ENCODE results near the gene PPP1R9A. TPM values are rescaled to one million over a fixed set of nuclear protein-coding genes. Genes with fewer than 3 reads are reported as not detected.

Gene PPP1R9A
- total and polyA plus RNA-seq, 12 donors = 1.4 to 41.9 (median 29.1) TPM

- WGBS, 2 donors = 64 to 68% methylated on average over 2 of the region's 2 CpGs
- Histone ChIP-seq H3K36me3 (no peaks in the 10 kb centered on the region), H3K4me1 (peaks cover 0 to 7% (median 0%) of the 10 kb centered on the region in 9 donors), H3K27ac (no peak overlapping the region), H3K4me3 (no peak overlapping the region), H3K27me3 (no peaks in the 10 kb centered on the region), H3K9me3 (no peaks in the 10 kb centered on the region)
- TF ChIP-seq CTCF (IDR thresholded peaks at IDR 0.05) = no peak
- DNase-seq (no peak), ATAC-seq (no peak)
- intact Hi-C loops (cut with DNase I) = no loop called here
These were observed 145.2 kb downstream of the PPP1R9A start for GRCh38 chr7:95052566-95053094.

- Histone ChIP-seq H3K4me1 (peaks cover 0 to 6% (median 0%) of the 10 kb centered on the region in 9 donors), H3K9me3 (no peaks in the 10 kb centered on the region), H3K27ac (no peak overlapping the region), H3K36me3 (no peaks in the 10 kb centered on the region), H3K27me3 (no peaks in the 10 kb centered on the region), H3K4me3 (no peak overlapping the region)
- intact Hi-C loops (cut with DNase I) = no loop called here
- WGBS, 2 donors = 98 to 100% methylated on average over 2 of the region's 2 CpGs
- ATAC-seq = no peak
- no peak for DNase-seq
- no peak for TF ChIP-seq CTCF (IDR thresholded peaks at IDR 0.05)
These were observed 147.0 kb downstream of the PPP1R9A start for GRCh38 chr7:95054386-95054785.

GRCh38 chr7:95055295-95055694, 147.9 kb downstream of the PPP1R9A start:
- Histone ChIP-seq H3K4me3 (no peak overlapping the region), H3K36me3 (no peaks in the 10 kb centered on the region), H3K9me3 (no peaks in the 10 kb centered on the region), H3K4me1 (peaks cover 0 to 9% (median 0%) of the 10 kb centered on the region in 9 donors), H3K27ac (no peak overlapping the region), H3K27me3 (no peaks in the 10 kb centered on the region)
- 67 to 75% methylated on average over 1 of the region's 1 CpG for WGBS, 2 donors
- intact Hi-C loops (cut with DNase I) = no loop called here
- ATAC-seq = no peak
- TF ChIP-seq CTCF (IDR thresholded peaks at IDR 0.05) = no peak
- DNase-seq = no peak

GRCh38 chr7:95056107-95056739, 148.8 kb downstream of the PPP1R9A start:
- ATAC-seq (no peak), DNase-seq (no peak)
- H3K36me3 ChIP-seq = no peaks in the 10 kb centered on the region
- peaks cover 0 to 9% (median 0%) of the 10 kb centered on the region in 9 donors for H3K4me1 ChIP-seq
- no peak for TF ChIP-seq CTCF (IDR thresholded peaks at IDR 0.05)
- H3K9me3 ChIP-seq = no peaks in the 10 kb centered on the region
- H3K4me3 ChIP-seq = no peak overlapping the region
- no peak overlapping the region for H3K27ac ChIP-seq
- WGBS, 2 donors = 74 to 86% methylated on average over 1 of the region's 1 CpG
- no peaks in the 10 kb centered on the region for H3K27me3 ChIP-seq
- intact Hi-C loops (cut with DNase I) = no loop called here

Measured in heart right ventricle (tissue), 16 donors.